CD4-positive, CD25-positive, alpha-beta regulatory T cell (primary cell): Measurements from ENCODE around the gene C5orf46. TPM values are rescaled to one million over a fixed set of nuclear protein-coding genes. Genes with fewer than 3 reads are reported as not detected.
"Not testable (repeated sequence)": the region's sequence is repeated elsewhere in the genome, so short reads cannot be mapped to it uniquely, and the experiment has no call there.

Source experiments
- ATAC-seq, 2 donors: fragments of 150-1000 bp; cut with Tn5 transposase; one replicate each; pipeline ENCODE4 v1.10.0; 2021; ENCODE audit warnings: low read depth in 2 of 2, moderate number of reproducible peaks in 2 of 2, moderate library complexity in 1 of 2
- DNase-seq, 3 donors: peaks; one replicate each; pipeline versions ENCODE4 v3.0.0 to v3.0.0-alpha.2; 2012 to 2022; ENCODE audit warnings: mixed read lengths in 1 of 3
- H3K27ac ChIP-seq: one replicate; pipeline ENCODE4 v1.7.0; 2013; ENCODE audit warnings: mild to moderate bottlenecking, low read length; ENCODE audit not compliant: insufficient read depth, poor library complexity, severe bottlenecking
- H3K27me3 ChIP-seq: one replicate; pipeline ENCODE4 v1.7.0; 2013; ENCODE audit warnings: low read length; ENCODE audit not compliant: control insufficient read depth, insufficient read depth
- H3K36me3 ChIP-seq: one replicate; pipeline ENCODE4 v1.7.0; 2013; ENCODE audit warnings: mild to moderate bottlenecking, low read length, moderate library complexity; ENCODE audit not compliant: control insufficient read depth, insufficient read depth
- H3K4me1 ChIP-seq: 2 replicates; pipeline ENCODE4 v1.7.0; 2013; ENCODE audit warnings: mild to moderate bottlenecking, low read length; ENCODE audit not compliant: insufficient read depth, control insufficient read depth, poor library complexity, severe bottlenecking
- H3K4me3 ChIP-seq: one replicate; pipeline ENCODE4 v1.7.0; 2013; ENCODE audit warnings: low read depth, mild to moderate bottlenecking, low read length, moderate library complexity
- H3K9me3 ChIP-seq, 2 experiments: 1 replicate in 1 of 2; 2 replicates in 1 of 2; pipeline ENCODE4 v1.7.0; 2013; ENCODE audit warnings: low read length in 2 of 2, mild to moderate bottlenecking in 1 of 2, moderate library complexity in 1 of 2; ENCODE audit not compliant: control insufficient read depth in 2 of 2
- H3K27ac Mint-ChIP-seq, 3 donors: one replicate each; pipeline ENCODE4 v1.8.0; 2020 to 2022; ENCODE audit warnings: mild to moderate bottlenecking in 3 of 3, mixed read lengths in 3 of 3, moderate library complexity in 2 of 3
- H3K27me3 Mint-ChIP-seq: one replicate; pipeline ENCODE4 v1.8.0; 2022; ENCODE audit warnings: mild to moderate bottlenecking, mixed read lengths
- H3K36me3 Mint-ChIP-seq: one replicate; pipeline ENCODE4 v1.8.0; 2020; ENCODE audit warnings: mixed read lengths
- H3K4me1 Mint-ChIP-seq, 4 donors: one replicate each; pipeline ENCODE4 v1.8.0; 2020 to 2022; ENCODE audit warnings: mixed read lengths in 4 of 4, mild to moderate bottlenecking in 1 of 4
- H3K4me3 Mint-ChIP-seq, 4 donors: one replicate each; pipeline ENCODE4 v1.8.0; 2020 to 2022; ENCODE audit warnings: mild to moderate bottlenecking in 4 of 4, mixed read lengths in 4 of 4, moderate library complexity in 3 of 4
- H3K9me3 Mint-ChIP-seq, 7 donors: one replicate each; pipeline ENCODE4 v1.8.0; 2020 to 2022; ENCODE audit warnings: mixed read lengths in 7 of 7, mild to moderate bottlenecking in 3 of 7, moderate library complexity in 2 of 7
- polyA plus RNA-seq, 4 donors: library from polyadenylated mRNA; unstranded; fragments of 300-500 nt; fragmentation: Illumina TruSeq; gene quantifications; one replicate each; pipeline ENCODE4 v1.2.3, GENCODE V29; 2021
- total RNA-seq: library from RNA; stranded (reverse); gene quantifications from one replicate; pipeline ENCODE4 v1.2.3, GENCODE V29; 2022

The C5orf46 gene
- total and polyA plus RNA-seq, 5 donors from 2014 or later = not detected

- Mint-ChIP-seq H3K27ac (no peak overlapping the region), H3K36me3 (no peaks in the 10 kb centered on the region), H3K9me3 (peaks cover 0 to 2% (median 0%) of the 10 kb centered on the region in 7 donors), H3K4me3 (no peak overlapping the region), H3K4me1 (no peaks in the 10 kb centered on the region), H3K27me3 (no peaks in the 10 kb centered on the region)
- DNase-seq (no peak), ATAC-seq (no peak)
- Histone ChIP-seq H3K9me3 (no peaks in the 10 kb centered on the region), H3K27ac (no peak overlapping the region), H3K27me3 (no peaks in the 10 kb centered on the region), H3K4me1 (no peaks in the 10 kb centered on the region), H3K4me3 (no peak overlapping the region), H3K36me3 (no peaks in the 10 kb centered on the region)
These were observed 30.2 kb downstream of the C5orf46 start for GRCh38 chr5:147876141-147876540.

GRCh38 chr5:147874910-147875367 lies 31.4 kb downstream of the C5orf46 start:
- Histone ChIP-seq H3K9me3 (no peaks in the 10 kb centered on the region), H3K4me3 (no peak overlapping the region), H3K4me1 (no peaks in the 10 kb centered on the region), H3K27ac (no peak overlapping the region), H3K27me3 (no peaks in the 10 kb centered on the region), H3K36me3 (no peaks in the 10 kb centered on the region)
- H3K27ac Mint-ChIP-seq = no peak overlapping the region
- H3K4me1 Mint-ChIP-seq = no peaks in the 10 kb centered on the region
- no peak overlapping the region for H3K4me3 Mint-ChIP-seq
- no peaks in the 10 kb centered on the region for H3K36me3 Mint-ChIP-seq
- H3K9me3 Mint-ChIP-seq = peaks cover 0 to 2% (median 0%) of the 10 kb centered on the region in 7 donors
- DNase-seq (no peak), ATAC-seq (no peak)
- no peaks in the 10 kb centered on the region for H3K27me3 Mint-ChIP-seq

- H3K27me3 ChIP-seq, H3K4me1 Mint-ChIP-seq, H3K27me3 Mint-ChIP-seq, H3K9me3 ChIP-seq, ATAC-seq, DNase-seq, H3K4me3 ChIP-seq, H3K27ac ChIP-seq, H3K4me1 ChIP-seq, H3K9me3 Mint-ChIP-seq, H3K36me3 Mint-ChIP-seq, H3K4me3 Mint-ChIP-seq, H3K36me3 ChIP-seq: not testable (repeated sequence)
- peak overlapping the region in 1 of 3 donors; percentile 64 for H3K27ac Mint-ChIP-seq
These were observed 32.0 kb downstream of the C5orf46 start for GRCh38 chr5:147874118-147874875.

- DNase-seq, H3K9me3 ChIP-seq, H3K27ac ChIP-seq, H3K4me3 ChIP-seq, H3K36me3 Mint-ChIP-seq, H3K9me3 Mint-ChIP-seq, H3K36me3 ChIP-seq, H3K4me3 Mint-ChIP-seq, H3K4me1 ChIP-seq, ATAC-seq, H3K4me1 Mint-ChIP-seq, H3K27ac Mint-ChIP-seq, H3K27me3 ChIP-seq, H3K27me3 Mint-ChIP-seq: not testable (repeated sequence)
These were observed 33.4 kb downstream of the C5orf46 start for GRCh38 chr5:147872744-147873435.

- not testable (repeated sequence) for H3K4me3 ChIP-seq, H3K27me3 Mint-ChIP-seq, DNase-seq, H3K27ac ChIP-seq, H3K9me3 Mint-ChIP-seq, H3K36me3 Mint-ChIP-seq, H3K36me3 ChIP-seq, H3K9me3 ChIP-seq, ATAC-seq, H3K4me1 ChIP-seq, H3K27me3 ChIP-seq, H3K4me1 Mint-ChIP-seq, H3K4me3 Mint-ChIP-seq, H3K27ac Mint-ChIP-seq
These were observed 34.3 kb downstream of the C5orf46 start for GRCh38 chr5:147871980-147872549.

GRCh38 chr5:147869892-147870291 lies 36.4 kb downstream of the C5orf46 start:
- H3K4me1 Mint-ChIP-seq, H3K27ac Mint-ChIP-seq, H3K27me3 ChIP-seq, DNase-seq, H3K36me3 Mint-ChIP-seq, ATAC-seq, H3K27ac ChIP-seq, H3K9me3 ChIP-seq, H3K27me3 Mint-ChIP-seq, H3K4me1 ChIP-seq, H3K9me3 Mint-ChIP-seq, H3K4me3 Mint-ChIP-seq, H3K36me3 ChIP-seq, H3K4me3 ChIP-seq: not testable (repeated sequence)

- H3K27ac ChIP-seq = no peak overlapping the region
- no peaks in the 10 kb centered on the region for H3K27me3 Mint-ChIP-seq
- H3K27me3 ChIP-seq = no peaks in the 10 kb centered on the region
- H3K9me3 Mint-ChIP-seq = peaks cover 0 to 8% (median 0%) of the 10 kb centered on the region in 7 donors
- H3K4me3 Mint-ChIP-seq = no peak overlapping the region
- H3K4me1 ChIP-seq = no peaks in the 10 kb centered on the region
- no peak overlapping the region for H3K27ac Mint-ChIP-seq
- ATAC-seq (no peak), DNase-seq (no peak)
- H3K4me1 Mint-ChIP-seq = no peaks in the 10 kb centered on the region
- H3K9me3 ChIP-seq = no peaks in the 10 kb centered on the region
- H3K36me3 Mint-ChIP-seq = no peaks in the 10 kb centered on the region
- no peaks in the 10 kb centered on the region for H3K36me3 ChIP-seq
- no peak overlapping the region for H3K4me3 ChIP-seq
These were observed 37.2 kb downstream of the C5orf46 start for GRCh38 chr5:147869112-147869511.
